ENCODE data around the gene FOXC1.
A peak's percentile ranks its signal among the peaks of the same experiment; 100 is the strongest.

DNA sequence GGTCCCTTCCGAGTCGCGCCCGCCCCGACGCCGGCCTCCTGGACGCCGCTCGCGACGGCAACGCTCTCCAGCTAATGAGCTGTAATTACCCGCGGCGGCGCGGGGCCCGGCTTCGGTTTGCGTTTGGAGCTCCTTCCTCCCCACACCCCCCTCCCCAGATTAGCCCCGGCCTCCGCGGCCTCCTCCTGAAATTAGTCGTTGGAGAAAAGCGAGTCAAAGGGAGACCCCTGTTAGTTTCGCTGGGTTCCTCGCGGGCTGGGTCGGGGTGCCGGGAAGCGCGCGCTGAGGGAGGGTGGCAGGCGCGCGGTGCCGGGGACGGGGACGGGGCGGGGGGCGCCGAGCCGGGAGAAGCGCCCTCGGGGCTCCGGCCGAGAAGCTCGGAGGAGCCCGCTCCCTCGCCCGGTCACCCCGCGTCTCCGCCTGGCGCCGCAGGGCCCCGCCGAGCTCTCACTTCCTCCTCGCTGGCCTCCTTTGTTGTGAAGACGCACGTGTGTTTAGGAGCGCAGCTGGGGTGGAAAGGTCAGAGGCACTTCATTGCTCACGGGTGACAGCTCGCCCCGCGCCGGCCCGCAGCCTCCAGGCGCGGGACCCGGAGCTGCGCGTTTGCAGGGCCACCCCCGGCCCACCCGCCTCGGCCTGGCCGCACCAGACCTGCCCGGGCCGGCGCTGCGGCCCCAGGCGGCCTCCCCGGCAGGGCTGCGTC lies 4.9 kb downstream of the FOXC1 start:
- TF ChIP-seq, protein P1, sequence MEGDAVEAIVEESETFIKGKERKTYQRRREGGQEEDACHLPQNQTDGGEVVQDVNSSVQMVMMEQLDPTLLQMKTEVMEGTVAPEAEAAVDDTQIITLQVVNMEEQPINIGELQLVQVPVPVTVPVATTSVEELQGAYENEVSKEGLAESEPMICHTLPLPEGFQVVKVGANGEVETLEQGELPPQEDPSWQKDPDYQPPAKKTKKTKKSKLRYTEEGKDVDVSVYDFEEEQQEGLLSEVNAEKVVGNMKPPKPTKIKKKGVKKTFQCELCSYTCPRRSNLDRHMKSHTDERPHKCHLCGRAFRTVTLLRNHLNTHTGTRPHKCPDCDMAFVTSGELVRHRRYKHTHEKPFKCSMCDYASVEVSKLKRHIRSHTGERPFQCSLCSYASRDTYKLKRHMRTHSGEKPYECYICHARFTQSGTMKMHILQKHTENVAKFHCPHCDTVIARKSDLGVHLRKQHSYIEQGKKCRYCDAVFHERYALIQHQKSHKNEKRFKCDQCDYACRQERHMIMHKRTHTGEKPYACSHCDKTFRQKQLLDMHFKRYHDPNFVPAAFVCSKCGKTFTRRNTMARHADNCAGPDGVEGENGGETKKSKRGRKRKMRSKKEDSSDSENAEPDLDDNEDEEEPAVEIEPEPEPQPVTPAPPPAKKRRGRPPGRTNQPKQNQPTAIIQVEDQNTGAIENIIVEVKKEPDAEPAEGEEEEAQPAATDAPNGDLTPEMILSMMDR (IDR thresholded peaks at IDR 0.05; ENCODE audit: insufficient read depth, low read depth, low read length), result no peak
- peak; percentile 61 for TF ChIP-seq EZH2 (IDR thresholded peaks at IDR 0.05; ENCODE audit: insufficient read depth, low read length)
